Measurements from ENCODE around the gene CHST9.
"Not testable (repeated sequence)": the region's sequence is repeated elsewhere in the genome, so short reads cannot be mapped to it uniquely, and the experiment has no call there.

CHST9 gene

GRCh38 chr18:27185025-27185763, at the start of gene CHST9:
CHST9 (minus strand) TSS chr18:27185308; CDS start chr18:27142809, 42,499 bp downstream.
- no peak for DNase-seq

- not testable (repeated sequence) for DNase-seq
These were observed 47.2 kb upstream of the CHST9 start for GRCh38 chr18:27232355-27232754.

- DNase-seq: not testable (repeated sequence)
These were observed 46.6 kb upstream of the CHST9 start for GRCh38 chr18:27231671-27232070.

- not testable (repeated sequence) for DNase-seq
These were observed 46.1 kb upstream of the CHST9 start for GRCh38 chr18:27231221-27231620.

- no peak for DNase-seq
These were observed 42.6 kb upstream of the CHST9 start for GRCh38 chr18:27227721-27228120.

- no peak for DNase-seq
These were observed 41.5 kb upstream of the CHST9 start for GRCh38 chr18:27226556-27227075.

GRCh38 chr18:27225947-27226481, 40.9 kb upstream of the CHST9 start:
- DNase-seq: no peak

- DNase-seq: no peak
These were observed 38.6 kb upstream of the CHST9 start for GRCh38 chr18:27223526-27224291.

GRCh38 chr18:27214831-27215230, 29.7 kb upstream of the CHST9 start:
- DNase-seq: no peak

GRCh38 chr18:27213123-27213717, 28.1 kb upstream of the CHST9 start:
- DNase-seq: no peak

GRCh38 chr18:27211569-27211968, 26.5 kb upstream of the CHST9 start:
- DNase-seq: no peak

GRCh38 chr18:27206411-27206810, 21.3 kb upstream of the CHST9 start:
- DNase-seq: no peak

- no peak for DNase-seq
These were observed 17.6 kb upstream of the CHST9 start for GRCh38 chr18:27202741-27203140.

GRCh38 chr18:27198036-27198435, 12.9 kb upstream of the CHST9 start:
- no peak for DNase-seq

GRCh38 chr18:27188309-27188708, 3.2 kb upstream of the CHST9 start:
- no peak for DNase-seq

GRCh38 chr18:27185897-27186296, 789 bp upstream of the CHST9 start:
- DNase-seq: no peak

- no peak for DNase-seq
These were observed 738 bp downstream of the CHST9 start for GRCh38 chr18:27184115-27185024.

GRCh38 chr18:27181726-27182125, 3.4 kb downstream of the CHST9 start:
- DNase-seq: no peak

- DNase-seq: no peak
These were observed 6.7 kb downstream of the CHST9 start for GRCh38 chr18:27178424-27178823.

- DNase-seq: no peak
These were observed 9.2 kb downstream of the CHST9 start for GRCh38 chr18:27175914-27176313.

- DNase-seq: no peak
These were observed 9.9 kb downstream of the CHST9 start for GRCh38 chr18:27175245-27175644.

GRCh38 chr18:27171993-27172392, 13.1 kb downstream of the CHST9 start:
- DNase-seq: no peak
